ENCODE data around the gene AP1G2. TPM values are rescaled to one million over a fixed set of nuclear protein-coding genes. Genes with fewer than 3 reads are reported as not detected.
"Not testable (repeated sequence)": the region's sequence is repeated elsewhere in the genome, so short reads cannot be mapped to it uniquely, and the experiment has no call there.

The AP1G2 gene
- total RNA-seq, 1 experiment from 2014 or later = 14.9 TPM

DNA sequence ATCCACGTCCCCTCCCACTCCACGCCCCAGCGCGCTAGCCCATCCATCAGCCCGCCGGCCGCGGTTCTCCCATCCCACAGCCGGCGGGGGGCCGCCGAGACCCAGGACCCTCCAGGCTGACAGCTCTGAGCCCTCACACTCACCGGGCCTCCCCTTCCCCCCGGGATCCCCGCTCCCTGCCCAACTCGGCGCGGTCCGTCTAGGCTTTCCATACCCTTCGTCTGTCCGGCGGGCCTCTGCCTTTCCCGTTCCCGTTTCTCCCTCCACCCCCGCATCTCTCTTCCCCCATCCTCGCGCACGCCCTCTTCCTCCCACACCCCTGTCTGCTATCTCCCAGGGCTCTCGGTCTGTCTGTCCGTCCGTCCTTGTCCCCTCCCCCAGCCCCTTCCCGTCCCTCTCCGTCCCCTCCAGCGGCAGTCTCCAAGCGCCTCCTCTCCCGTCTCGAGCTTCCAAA is 16.8 kb downstream of the AP1G2 start:
- in situ Hi-C loops (cut with HindIII; ENCODE audit: low pct_unique_long_range_greater_than_20kb, low sequenced_read_pairs) = no loop called here

DNA sequence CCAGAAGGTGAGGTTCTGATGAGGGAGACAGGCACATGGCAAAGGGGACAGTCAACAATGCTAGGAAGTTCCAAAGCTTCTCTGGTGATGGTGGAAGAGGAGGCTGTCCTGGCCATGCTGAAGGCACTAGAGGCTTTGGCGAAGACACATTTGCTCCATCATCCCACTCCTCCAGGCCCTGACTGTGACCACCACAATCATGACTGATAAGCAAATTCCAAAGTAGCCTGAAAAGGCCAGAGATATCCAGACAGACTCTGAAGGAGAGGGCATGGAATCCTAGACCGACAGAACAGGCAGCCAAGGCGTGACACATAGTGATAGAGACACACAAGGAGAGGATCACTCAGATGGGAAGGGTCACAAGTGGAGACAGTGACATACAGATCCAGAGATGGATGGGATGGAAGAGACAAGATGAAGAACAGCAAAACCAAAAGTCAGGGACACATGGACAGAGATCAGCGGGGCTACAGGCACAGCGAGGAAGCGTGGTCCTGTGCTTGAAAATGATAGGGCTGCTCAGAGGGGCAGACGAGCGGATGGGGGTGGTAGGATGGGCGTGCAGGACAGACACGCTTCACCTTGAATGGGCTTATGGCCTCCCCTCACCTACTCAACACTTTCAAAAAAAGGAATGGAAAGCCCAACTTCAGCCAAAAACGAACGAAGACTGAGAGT is 17.3 kb downstream of the AP1G2 start:
- no peak for DNase-seq (ENCODE audit: low read depth, low spot score)
- in situ Hi-C loops (cut with HindIII; ENCODE audit: low pct_unique_long_range_greater_than_20kb, low sequenced_read_pairs) = no loop called here

More for the DNA sequence above, 16.8 kb downstream of the AP1G2 start:
- DNase-seq (ENCODE audit: low read depth, low spot score) = no peak

DNA sequence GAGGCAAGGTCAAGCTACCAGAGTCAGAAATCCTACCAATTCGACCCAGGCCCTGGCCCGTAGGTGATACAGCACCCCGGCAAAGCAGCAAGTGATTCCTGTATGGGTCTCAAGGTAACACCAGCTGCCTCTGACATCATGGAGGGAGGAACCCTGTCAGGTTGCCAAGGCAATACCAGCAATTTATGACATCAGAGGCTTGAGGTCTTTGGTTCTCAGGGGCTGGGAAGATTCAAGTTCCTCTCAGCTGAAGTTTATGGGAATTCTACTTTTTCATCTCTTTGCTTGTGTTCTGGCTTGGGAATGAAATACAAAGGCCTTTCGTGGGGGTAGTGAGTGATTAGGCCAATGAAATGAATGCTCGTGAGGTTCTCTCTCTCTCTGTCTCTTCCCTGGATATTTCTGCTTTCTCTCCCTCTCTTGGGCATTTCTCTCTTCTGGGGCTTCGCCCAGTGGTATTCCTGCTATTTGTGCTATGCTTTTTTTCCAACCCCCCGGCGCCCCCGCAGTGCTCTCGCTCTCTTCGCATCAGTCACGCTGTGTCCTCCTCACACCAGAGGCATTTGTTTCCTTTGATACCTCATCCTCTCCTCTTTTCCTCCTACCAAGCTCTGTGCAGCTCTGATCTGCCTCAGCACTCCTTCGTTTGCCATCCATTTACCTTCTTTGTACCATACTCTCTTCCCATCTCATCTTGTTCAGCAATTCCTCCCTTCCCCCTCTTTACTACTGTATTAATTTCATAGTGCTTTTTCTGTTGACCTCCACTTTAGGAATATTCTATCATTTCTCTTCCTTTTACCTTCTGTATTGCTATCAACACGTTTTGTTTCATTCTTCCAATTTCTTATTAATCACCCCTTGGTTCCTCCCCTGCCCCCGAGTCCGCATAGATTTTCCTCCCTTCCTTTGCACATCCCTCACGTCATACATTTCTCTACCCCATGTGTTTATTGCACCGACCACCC is 19.0 kb downstream of the AP1G2 start:
- DNase-seq (ENCODE audit: low read depth, low spot score) = no peak
- in situ Hi-C loops (cut with HindIII; ENCODE audit: low pct_unique_long_range_greater_than_20kb, low sequenced_read_pairs) = no loop called here

DNA sequence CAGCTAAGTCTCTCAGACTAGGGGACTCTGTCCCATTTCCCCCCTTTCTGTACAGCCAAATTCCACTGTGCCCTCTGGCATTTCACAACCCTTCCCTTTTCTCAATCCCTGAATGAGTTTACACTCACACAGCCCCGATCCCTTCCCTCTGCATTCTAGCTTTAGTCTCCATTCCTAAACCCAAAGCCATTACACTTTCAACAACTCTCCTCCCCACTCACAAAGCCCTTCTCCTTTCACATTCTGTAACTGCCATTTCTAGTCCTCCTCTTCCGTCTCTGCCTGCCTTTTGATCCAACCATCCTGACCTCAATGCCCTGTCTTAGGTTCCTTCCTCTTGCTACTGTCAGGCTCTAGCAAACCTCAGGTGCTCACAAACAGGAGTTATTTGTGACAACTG is 19.7 kb downstream of the AP1G2 start:
- in situ Hi-C loops (cut with HindIII; ENCODE audit: low pct_unique_long_range_greater_than_20kb, low sequenced_read_pairs) = no loop called here
- no peak for DNase-seq (ENCODE audit: low read depth, low spot score)

DNA sequence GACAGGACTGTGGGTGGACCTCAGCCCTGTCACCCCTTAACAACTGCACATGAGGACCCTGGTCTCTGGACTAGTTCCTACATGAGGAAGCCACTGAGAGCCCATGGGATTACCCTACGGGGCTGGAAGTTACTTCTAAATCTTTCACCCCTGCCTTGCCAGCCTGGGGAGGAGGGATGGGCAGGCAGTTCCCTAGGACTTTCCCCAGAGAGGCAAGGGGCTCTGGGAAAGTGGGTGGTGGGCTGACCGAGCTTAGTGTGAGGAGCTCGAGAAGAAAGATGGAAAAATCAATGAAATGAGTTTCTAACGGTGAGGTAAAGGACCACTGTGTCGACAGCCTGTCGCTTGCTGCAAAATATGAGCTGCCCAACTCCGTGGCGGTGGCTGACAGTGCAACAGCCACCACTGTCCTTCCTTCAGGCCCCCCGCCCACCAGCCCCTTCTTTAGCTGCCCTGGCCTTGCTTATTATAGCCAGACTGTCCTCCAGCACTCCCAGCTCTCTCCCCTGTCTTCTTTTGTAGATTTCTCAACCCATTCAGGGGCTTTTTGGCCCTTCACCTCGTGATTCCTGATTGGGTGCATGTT is 21.0 kb downstream of the AP1G2 start:
- DNase-seq (ENCODE audit: low read depth, low spot score) = no peak
- in situ Hi-C loops (cut with HindIII; ENCODE audit: low pct_unique_long_range_greater_than_20kb, low sequenced_read_pairs) = no loop called here

DNA sequence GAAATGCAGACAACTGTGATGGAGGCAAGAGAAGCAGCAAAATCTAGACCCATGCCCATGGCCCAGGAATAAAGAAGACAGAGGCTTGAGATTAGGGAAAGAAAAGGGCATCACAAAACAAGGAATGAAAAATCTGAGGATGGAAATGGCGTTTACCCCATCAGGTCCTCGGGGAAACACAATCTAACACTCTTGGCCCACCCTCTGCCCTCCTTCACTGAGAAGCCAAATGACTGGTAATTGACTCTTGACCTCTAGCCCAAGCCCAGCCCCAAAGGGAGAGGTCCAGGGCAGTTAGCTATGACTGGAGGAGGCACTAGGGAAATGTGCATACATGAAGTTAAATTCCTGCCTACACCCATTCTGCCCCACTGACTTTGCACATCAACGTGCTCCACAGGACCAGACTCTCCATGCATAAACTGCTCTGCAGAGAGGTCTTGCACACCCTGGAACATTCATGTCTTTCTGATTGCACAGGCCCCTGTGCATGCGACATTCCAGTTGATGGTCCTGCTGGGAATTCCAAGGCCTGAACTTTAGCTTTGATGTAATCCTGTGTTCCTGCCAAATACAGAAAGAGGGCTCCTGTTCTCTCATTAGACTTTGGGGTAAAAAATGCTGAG is 21.7 kb downstream of the AP1G2 start:
- no peak for DNase-seq (ENCODE audit: low read depth, low spot score)
- in situ Hi-C loops (cut with HindIII; ENCODE audit: low pct_unique_long_range_greater_than_20kb, low sequenced_read_pairs) = no loop called here

DNA sequence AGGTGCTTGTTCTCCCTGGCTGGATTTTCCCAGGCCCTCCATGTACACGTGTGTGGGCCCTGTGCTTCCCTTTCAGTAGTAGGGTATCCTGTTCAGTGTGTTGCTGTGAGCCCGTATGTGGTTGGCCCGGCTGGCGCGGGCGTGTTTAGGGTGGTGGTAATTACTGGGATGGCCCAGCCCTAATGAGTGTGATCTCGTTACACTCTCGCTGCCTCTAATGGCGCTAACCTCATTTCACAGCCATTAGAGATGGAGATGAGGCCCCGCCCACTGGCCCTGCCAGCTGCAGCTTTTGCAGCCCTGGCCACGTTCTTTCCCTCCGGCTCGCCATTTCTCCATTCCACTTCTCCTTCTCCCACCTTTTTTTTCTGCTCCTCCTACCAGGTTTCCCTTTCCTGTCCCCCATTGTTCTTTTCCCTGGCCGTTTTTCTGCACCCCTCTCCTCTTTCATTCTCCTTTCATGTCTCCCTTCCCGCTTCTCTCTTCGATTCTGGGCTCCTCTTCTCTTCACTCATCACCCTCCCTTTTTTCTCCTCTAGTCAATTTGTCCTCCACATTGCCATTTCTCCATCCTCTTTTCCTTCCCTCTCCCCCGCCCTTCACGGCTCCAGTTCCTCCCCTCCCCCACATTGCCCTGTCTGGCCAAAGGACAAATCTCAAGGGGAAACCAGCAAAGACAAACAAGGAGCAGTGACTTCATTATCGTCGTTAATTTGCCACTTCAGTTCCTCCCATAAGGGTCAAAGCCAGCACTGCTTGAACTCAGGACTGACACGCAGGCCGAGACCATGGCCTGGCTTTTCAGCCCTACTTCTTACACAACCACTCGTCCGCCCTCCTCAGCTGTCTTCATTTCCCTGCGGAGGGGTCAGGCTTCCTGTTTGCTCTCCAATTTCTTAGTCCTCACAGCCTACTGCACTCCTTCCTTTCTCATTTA is 22.8 kb downstream of the AP1G2 start:
- in situ Hi-C loops (cut with HindIII; ENCODE audit: low pct_unique_long_range_greater_than_20kb, low sequenced_read_pairs) = no loop called here

DNA sequence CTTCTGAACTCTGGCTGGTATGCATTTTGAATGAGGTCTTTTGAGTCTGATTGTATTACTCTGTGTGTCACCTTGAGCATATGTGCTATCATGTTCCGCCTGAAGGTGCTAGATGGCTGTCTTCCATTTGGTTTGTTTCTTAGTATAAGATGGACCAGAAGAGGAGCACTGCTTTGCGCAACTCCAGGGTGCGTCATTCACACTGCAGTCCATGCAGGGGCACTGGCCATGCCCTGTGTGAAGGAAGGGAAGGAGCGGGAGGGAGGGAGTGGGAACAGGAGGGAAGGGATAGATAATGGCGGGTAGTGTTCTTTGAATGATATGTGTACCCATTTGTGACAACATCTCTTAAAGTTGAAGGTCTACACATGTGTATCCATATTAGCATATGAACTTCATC is 24.2 kb downstream of the AP1G2 start:
- no peak for DNase-seq (ENCODE audit: low read depth, low spot score)
- in situ Hi-C loops (cut with HindIII; ENCODE audit: low pct_unique_long_range_greater_than_20kb, low sequenced_read_pairs) = no loop called here

More for the DNA sequence above, 22.8 kb downstream of the AP1G2 start:
- no peak for DNase-seq (ENCODE audit: low read depth, low spot score)

DNA sequence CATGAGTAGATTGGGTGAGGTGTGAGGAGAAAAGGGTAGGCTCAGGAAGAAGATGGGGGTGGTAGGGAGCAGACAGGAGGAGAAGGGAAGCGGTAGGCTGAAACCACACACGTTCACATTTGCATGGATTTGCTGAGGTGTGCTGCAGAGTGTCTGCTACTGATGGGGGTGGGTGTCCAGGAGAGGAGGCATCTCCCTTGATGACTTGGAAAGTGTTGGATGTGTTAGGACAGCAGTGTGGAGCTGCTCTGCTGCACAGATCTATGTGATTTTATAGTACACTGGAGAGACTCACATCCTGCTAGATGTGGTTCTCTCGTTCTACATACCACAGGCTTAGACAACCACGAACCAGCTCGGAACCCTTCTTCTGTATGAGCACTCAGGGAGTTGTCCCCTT is 25.3 kb downstream of the AP1G2 start:
- in situ Hi-C loops (cut with HindIII; ENCODE audit: low pct_unique_long_range_greater_than_20kb, low sequenced_read_pairs) = no loop called here
- DNase-seq (ENCODE audit: low read depth, low spot score) = no peak

DNA sequence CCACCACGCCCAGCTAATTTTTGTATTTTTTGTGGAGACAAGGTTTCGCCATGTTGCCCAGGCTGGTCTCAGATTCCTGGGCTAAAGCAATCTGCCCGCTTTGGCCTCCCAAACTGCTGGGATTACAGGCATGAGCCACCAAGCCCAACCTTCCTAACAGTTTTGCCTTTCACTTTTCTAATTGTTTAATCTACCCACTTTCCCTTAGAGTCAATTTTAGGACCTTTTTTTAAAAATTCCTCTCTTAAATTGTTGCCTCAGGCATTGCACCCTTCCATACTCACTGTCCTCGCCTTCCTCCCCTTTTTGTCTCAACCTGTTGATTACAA is 27.5 kb downstream of the AP1G2 start:
- in situ Hi-C loops (cut with HindIII; ENCODE audit: low pct_unique_long_range_greater_than_20kb, low sequenced_read_pairs) = no loop called here
- DNase-seq (ENCODE audit: low read depth, low spot score) = no peak

DNA sequence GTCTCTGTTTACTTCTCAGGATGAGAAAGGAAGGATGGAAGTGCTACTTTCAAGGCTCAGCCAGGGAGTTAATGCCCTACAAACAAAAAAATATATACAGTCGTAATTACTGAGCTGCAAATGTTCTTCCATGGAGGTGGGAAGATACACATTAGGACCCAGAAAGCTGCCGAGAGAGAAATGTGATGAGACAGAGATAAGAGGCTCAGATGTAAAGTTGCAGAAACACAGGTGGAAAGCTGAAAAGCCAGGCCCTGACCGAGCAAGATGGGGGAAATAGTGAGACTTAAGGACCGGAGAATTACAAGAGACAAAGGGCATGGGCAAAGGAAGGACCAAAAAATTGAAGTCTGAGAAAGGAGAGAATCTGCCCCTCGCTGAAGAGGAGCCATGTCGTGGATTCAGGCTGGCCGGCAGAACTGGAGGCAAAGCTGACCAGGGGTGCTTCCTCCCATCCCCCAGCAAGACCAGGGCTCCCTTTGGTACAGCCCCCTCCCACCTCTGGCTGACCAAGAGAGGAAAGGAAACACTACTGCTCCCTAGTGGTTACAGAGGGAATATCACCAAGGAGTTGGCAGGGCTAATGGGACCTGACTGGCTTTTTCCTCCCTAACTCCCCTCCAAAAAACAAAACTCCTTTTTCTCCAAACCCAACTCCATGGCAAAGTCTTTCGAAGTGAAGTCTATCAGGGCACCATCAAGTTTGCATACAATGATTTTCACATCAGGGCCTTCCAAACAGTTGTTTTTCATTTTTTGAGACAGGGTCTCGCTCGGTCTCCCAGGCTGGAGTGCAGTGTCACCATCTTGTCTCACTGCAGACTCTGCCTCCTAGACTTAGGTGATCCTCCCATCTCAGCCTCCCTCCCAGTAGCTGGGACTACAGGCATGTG is 28.1 kb downstream of the AP1G2 start:
- DNase-seq (ENCODE audit: low read depth, low spot score) = peak; percentile 78
- in situ Hi-C loops (cut with HindIII; ENCODE audit: low pct_unique_long_range_greater_than_20kb, low sequenced_read_pairs) = no loop called here

DNA sequence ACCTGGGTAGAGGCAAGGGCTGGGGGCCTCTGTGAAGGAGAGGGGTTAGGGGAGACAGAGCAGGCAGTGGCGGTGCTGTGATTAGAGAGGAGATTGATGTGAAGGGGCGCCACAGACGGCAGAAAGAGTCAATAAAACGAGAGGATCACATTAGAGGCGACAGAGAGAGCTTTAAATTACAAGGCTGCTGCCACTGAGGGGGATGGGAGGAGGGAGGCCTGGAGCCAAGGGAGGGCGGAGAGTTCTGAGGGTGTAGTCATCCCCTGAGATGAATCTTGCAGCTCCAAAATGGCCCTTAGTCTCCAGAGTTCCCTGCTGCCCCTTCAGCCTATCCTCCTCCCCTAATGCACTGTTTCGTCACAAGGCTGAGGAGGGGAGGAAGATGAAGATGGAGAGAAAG is 28.8 kb downstream of the AP1G2 start:
- DNase-seq (ENCODE audit: low read depth, low spot score) = no peak
- in situ Hi-C loops (cut with HindIII; ENCODE audit: low pct_unique_long_range_greater_than_20kb, low sequenced_read_pairs) = no loop called here

DNA sequence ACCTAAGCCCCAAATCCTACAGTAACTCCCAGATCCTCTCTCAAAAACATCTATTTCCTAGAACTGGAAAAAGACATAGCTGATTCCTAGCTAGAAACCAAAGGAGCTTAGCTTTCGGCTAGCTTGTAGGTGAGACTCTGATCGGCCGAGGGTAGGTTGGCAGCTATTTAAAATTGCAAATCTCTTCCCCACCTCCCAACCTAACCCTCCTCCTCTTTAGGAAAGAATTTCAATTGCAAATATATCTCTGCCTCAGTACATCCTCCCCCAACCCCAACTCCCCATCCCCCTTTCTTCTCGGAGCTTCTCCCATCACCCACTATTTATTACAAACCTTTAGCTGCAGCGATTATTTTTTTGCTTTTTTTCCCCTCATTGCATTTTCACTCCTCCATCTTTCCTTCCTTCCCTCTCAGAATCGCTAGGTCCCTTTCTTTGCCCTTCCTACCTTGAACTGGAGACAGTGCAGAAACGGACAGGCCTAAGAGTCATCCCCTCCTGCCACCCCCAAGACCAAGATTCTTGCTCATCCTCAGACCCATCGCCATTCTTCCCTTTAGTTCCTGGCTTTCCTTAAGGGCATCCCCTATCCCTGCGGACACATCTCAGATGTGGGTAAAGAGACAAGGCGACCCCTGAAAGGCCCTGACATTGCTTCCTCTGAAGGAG is 29.4 kb downstream of the AP1G2 start:
- in situ Hi-C loops (cut with HindIII; ENCODE audit: low pct_unique_long_range_greater_than_20kb, low sequenced_read_pairs) = no loop called here
- no peak for DNase-seq (ENCODE audit: low read depth, low spot score)

DNA sequence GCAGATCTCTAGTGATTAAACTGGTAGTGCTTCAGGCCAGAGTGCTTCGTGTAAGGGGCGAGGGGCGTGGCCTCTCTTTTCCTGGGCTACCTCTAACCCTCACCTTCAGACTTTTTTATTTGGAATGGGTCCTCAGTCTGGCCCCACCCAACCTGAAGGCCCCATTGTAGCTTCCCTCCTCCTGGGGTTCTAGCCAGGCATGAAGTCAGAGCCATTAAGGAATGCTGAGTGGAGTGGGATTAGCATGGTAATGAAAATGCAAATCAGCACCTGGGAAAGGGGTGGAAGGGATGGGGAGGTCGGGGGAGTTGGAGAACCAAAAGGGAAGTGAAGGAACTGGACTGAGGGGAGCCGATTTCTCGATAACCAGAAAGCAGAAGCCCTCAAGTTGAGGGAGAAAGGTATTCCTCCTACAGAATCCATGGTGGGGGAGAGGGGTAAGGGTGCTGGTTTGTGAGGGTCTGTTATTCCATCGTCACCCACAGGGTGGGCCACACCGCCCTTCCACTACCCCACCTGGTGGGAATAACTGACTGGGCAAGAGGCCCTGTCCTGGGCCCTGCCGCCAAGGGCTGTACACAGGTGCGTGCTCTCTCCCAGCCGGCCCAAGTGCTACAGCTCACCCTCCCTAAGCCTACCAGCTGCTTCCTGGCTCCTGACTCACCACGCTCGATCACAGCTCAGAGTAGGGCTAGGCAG is 30.1 kb downstream of the AP1G2 start:
- no peak for DNase-seq (ENCODE audit: low read depth, low spot score)
- in situ Hi-C loops (cut with HindIII; ENCODE audit: low pct_unique_long_range_greater_than_20kb, low sequenced_read_pairs) = no loop called here

DNA sequence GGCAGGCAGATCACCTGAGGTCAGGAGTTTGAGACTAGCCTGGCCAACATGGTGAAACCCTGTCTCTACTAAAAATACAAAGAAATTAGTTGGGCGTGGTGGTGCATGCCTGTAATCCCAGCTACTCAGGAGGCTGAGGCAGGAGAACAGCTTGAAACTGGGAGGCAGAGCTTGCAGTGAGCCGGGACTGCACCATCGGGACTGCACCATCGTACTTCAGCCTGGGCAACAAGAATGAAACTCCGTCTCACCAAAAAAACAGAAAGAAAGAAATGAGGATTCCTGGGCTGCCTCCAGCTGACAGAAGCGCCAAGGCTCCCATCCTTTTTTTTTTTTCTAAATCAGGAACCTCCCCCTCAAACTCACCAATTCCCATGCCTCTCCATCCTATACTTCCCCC is 30.7 kb downstream of the AP1G2 start:
- in situ Hi-C loops (cut with HindIII; ENCODE audit: low pct_unique_long_range_greater_than_20kb, low sequenced_read_pairs); DNase-seq (ENCODE audit: low read depth, low spot score): not testable (repeated sequence)

Measured in SK-MEL-5 (cell line).